Endothelial cell of umbilical vein (primary cell): ENCODE measurements around the gene RDM1. TPM values are rescaled to one million over a fixed set of nuclear protein-coding genes. Genes with fewer than 3 reads are reported as not detected.

Experiments
- BruUV-seq: library from RNA; stranded (reverse); fragments of 400-500 nt; replicated peaks from 2 replicates; lab custom pipeline; 2021; lab: Mats Ljungman, UMichigan
- CTCF ChIA-PET: fragments of 300-600, 350-600 bp; sonication (Branson Sonifier 250); formaldehyde crosslinking; loops from one replicate; lab custom pipeline; 2021; ENCODE audit warnings: antibody characterized with exemption, inconsistent platforms; lab: Charles Lee
- POLR2A ChIA-PET: fragments of 300-600, 350-600 bp; sonication (Branson Sonifier 250); formaldehyde crosslinking; loops from one replicate; lab custom pipeline; 2021; ENCODE audit warnings: antibody characterized with exemption, inconsistent platforms; lab: Charles Lee
- DNase-seq: peaks from one replicate; pipeline ENCODE4 v3.0.0-alpha.2; 2011; ENCODE audit warnings: low read depth, low spot score
- FAIRE-seq: peaks from 2 replicates; lab custom pipeline; 2011; peaks lifted over from hg19 to GRCh38; lab: Jason Lieb, UNC
- H2AFZ ChIP-seq: 2 replicates; pipeline ENCODE4 v1.6.0; 2012; ENCODE audit warnings: low read depth, low read length, control low read depth, inconsistent platforms
- H3K27ac ChIP-seq: 2 replicates; pipeline ENCODE4 v1.5.1; 2011; ENCODE audit warnings: low read depth, mild to moderate bottlenecking, control low read depth, low read length, moderate library complexity; ENCODE audit not compliant: insufficient read depth
- H3K27me3 ChIP-seq, 2 experiments: 2 replicates each; pipeline versions ENCODE4 v1.6.0 to v1.6.1; 2011; ENCODE audit warnings: low read length in 2 of 2, mixed read lengths in 1 of 2; ENCODE audit not compliant: control insufficient read depth in 2 of 2, insufficient read depth in 2 of 2
- H3K36me3 ChIP-seq, 2 experiments: 2 replicates in 1 of 2; 3 replicates in 1 of 2; pipeline ENCODE4 v1.5.1; 2011; ENCODE audit warnings: low read length in 2 of 2, mild to moderate bottlenecking in 1 of 2, moderate library complexity in 1 of 2; ENCODE audit not compliant: control insufficient read depth in 2 of 2, insufficient read depth in 2 of 2; ENCODE audit errors: extremely low read depth in 1 of 2
- H3K4me1 ChIP-seq: 3 replicates; pipeline ENCODE4 v1.5.1; 2011; ENCODE audit warnings: mild to moderate bottlenecking, low read length; ENCODE audit not compliant: control insufficient read depth, insufficient read depth; ENCODE audit errors: extremely low read depth
- H3K4me2 ChIP-seq: 2 replicates; pipeline ENCODE4 v1.6.1; 2011; ENCODE audit warnings: low read length, control low read depth, mixed read lengths; ENCODE audit not compliant: insufficient read depth
- H3K4me3 ChIP-seq, 3 experiments: fragments of 200-600 bp in 1 of 3; sonication (generic), shearing (Covaris generic) in 1 of 3; replicated peaks in 1 of 3; 2 replicates each; pipeline ENCODE4 v1.5.1; 2011 to 2016; ENCODE audit warnings: control low read depth in 3 of 3, low read length in 3 of 3, mild to moderate bottlenecking in 2 of 3, inconsistent platforms in 1 of 3, low read depth in 1 of 3, moderate library complexity in 1 of 3; ENCODE audit not compliant: insufficient read depth in 1 of 3
- H3K79me2 ChIP-seq: 2 replicates; pipeline ENCODE4 v1.6.0; 2012; ENCODE audit warnings: low read length, inconsistent platforms; ENCODE audit not compliant: control insufficient read depth, insufficient read depth
- H3K9ac ChIP-seq: replicated peaks from 2 replicates; pipeline ENCODE3; 2011; ENCODE audit warnings: low read length, control low read depth; ENCODE audit not compliant: insufficient read depth; ENCODE audit errors: extremely low read depth
- H3K9me1 ChIP-seq: replicated peaks from 3 replicates; pipeline ENCODE4 v1.6.0; 2011; ENCODE audit warnings: mild to moderate bottlenecking, low read length; ENCODE audit not compliant: control insufficient read depth, insufficient read depth; ENCODE audit errors: extremely low read depth
- H3K9me3 ChIP-seq: replicated peaks from 2 replicates; pipeline ENCODE4 v1.5.1; 2012; ENCODE audit warnings: low read length, inconsistent platforms; ENCODE audit not compliant: control insufficient read depth, insufficient read depth
- H4K20me1 ChIP-seq: replicated peaks from 2 replicates; pipeline ENCODE3; 2011; ENCODE audit warnings: mild to moderate bottlenecking, low read length; ENCODE audit not compliant: control insufficient read depth, insufficient read depth; ENCODE audit errors: extremely low read depth
- EZH2 ChIP-seq: IDR thresholded peaks from 2 replicates; pipeline ENCODE4 v1.6.1; 2012; ENCODE audit warnings: borderline replicate concordance, low read depth, mild to moderate bottlenecking, moderate library complexity, low read length, inconsistent platforms; ENCODE audit not compliant: severe bottlenecking
- FOS ChIP-seq: IDR thresholded peaks from 2 replicates; pipeline ENCODE4 v1.6.1; 2011; ENCODE audit warnings: mild to moderate bottlenecking, low read length, moderate library complexity, borderline replicate concordance; ENCODE audit not compliant: insufficient read depth
- GATA2 ChIP-seq: IDR thresholded peaks from 2 replicates; pipeline ENCODE4 v1.7.0; 2011; ENCODE audit warnings: low read depth, mild to moderate bottlenecking, moderate library complexity, mixed read lengths, low read length; ENCODE audit not compliant: insufficient read length, insufficient read depth
- JUN ChIP-seq: IDR thresholded peaks from 2 replicates; pipeline ENCODE4 v1.6.1; 2011; ENCODE audit warnings: borderline replicate concordance, low read depth; ENCODE audit not compliant: insufficient read length, insufficient read depth
- MYC ChIP-seq: IDR thresholded peaks from one replicate; pipeline ENCODE4 v1.6.1; 2011; ENCODE audit warnings: mild to moderate bottlenecking, low read depth, low read length
- POLR2A ChIP-seq: IDR thresholded peaks from 2 replicates; pipeline ENCODE4 v1.6.1; 2012; ENCODE audit warnings: low read depth, mild to moderate bottlenecking, control low read depth, low read length
- POLR2AphosphoS5 ChIP-seq: IDR thresholded peaks from 2 replicates; pipeline ENCODE4 v1.6.1; 2012; ENCODE audit warnings: low read depth, mild to moderate bottlenecking, control low read depth, low read length, moderate library complexity; ENCODE audit not compliant: insufficient read depth
- dilution Hi-C: fragments of 300-500 bp; cut with MboI; formaldehyde crosslinking; loops from one replicate; pipeline ENCODE4 v1.15.0; 2019; ENCODE audit warnings: low sequenced_read_pairs; ENCODE audit not compliant: extremely low pct_ligation_motif_present
- intact Hi-C: fragments of 100-400 bp; cut with micrococcal nuclease; formaldehyde crosslinking; loops from one replicate; pipeline ENCODE4 v1.10.0; 2022
- polyA plus RNA-seq, 4 experiments: library from polyadenylated mRNA; depleted of rRNA in 3 of 4; stranded (reverse) in 3 of 4; unstranded in 1 of 4; fragments of >200 nt; gene quantifications; 2 replicates each; pipeline versions ENCODE4 v1.2.1 to v1.2.3, GENCODE V29; 2011 to 2012; ENCODE audit warnings: missing spikeins in 1 of 4
- total RNA-seq: library from RNA; stranded (reverse); gene quantifications from 2 replicates; pipeline ENCODE4 v1.2.3, GENCODE V29; 2021
- TF ChIP-seq, protein P1 (sequence below), 2 donors: IDR thresholded peaks; 1 replicate in 1 of 2; 2 replicates in 1 of 2; pipeline ENCODE4 v1.5.1; 2011; ENCODE audit warnings: low read length in 2 of 2, mild to moderate bottlenecking in 2 of 2, moderate library complexity in 2 of 2, control low read depth in 1 of 2, inconsistent platforms in 1 of 2, low read depth in 1 of 2; ENCODE audit not compliant: insufficient read depth in 1 of 2; ENCODE audit errors: extremely low read depth in 1 of 2
- TF ChIP-seq, protein P2 (sequence below): IDR thresholded peaks from 2 replicates; pipeline ENCODE4 v1.6.1; 2011; ENCODE audit not compliant: insufficient read depth, insufficient read length

Gene RDM1
- total and polyA plus RNA-seq, 2 donors (not counting 3 experiments of a cell fraction or from before 2014, with no cell fraction given): 0.12 to 0.46 TPM

DNA sequence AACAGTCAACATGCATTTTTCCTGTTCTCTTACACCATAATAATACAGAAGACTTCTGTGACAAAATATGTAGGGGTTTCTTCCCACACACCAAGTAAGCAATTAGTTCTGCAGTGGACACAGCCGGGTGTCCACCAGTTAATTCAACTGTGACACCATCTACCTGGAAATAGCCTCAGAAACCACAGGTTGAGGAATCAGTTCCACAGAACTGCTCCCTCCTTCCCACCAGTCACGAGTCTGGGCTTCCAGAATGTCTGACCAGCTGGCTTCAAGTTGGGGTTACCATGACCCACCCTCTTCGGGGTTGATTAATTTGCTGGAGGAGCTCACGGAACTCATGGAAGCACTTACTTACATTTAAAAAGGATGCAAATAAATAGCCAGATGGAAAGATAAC lies 36.8 kb downstream of the RDM1 start:
- FAIRE-seq (no peak), DNase-seq (no peak)
- no peak overlapping the region for H3K27ac ChIP-seq
- intact Hi-C loops: no loop called here
- H3K27me3 ChIP-seq: peaks cover 0 to under 1% of the 10 kb centered on the region in 2 experiments
- H3K4me1 ChIP-seq: no peaks in the 10 kb centered on the region
- H2AFZ ChIP-seq: no peak overlapping the region
- no peaks in the 10 kb centered on the region for H4K20me1 ChIP-seq
- no peaks in the 10 kb centered on the region for H3K9me1 ChIP-seq
- no TSS peak for BruUV-seq
- H3K4me2 ChIP-seq: no peak overlapping the region
- CTCF ChIA-PET: no interaction called here
- no peak overlapping the region for H3K4me3 ChIP-seq
- POLR2A ChIA-PET: no interaction called here
- TF ChIP-seq FOS: no peak
- no peak for TF ChIP-seq MYC
- TF ChIP-seq POLR2AphosphoS5: no peak
- TF ChIP-seq, protein P1, sequence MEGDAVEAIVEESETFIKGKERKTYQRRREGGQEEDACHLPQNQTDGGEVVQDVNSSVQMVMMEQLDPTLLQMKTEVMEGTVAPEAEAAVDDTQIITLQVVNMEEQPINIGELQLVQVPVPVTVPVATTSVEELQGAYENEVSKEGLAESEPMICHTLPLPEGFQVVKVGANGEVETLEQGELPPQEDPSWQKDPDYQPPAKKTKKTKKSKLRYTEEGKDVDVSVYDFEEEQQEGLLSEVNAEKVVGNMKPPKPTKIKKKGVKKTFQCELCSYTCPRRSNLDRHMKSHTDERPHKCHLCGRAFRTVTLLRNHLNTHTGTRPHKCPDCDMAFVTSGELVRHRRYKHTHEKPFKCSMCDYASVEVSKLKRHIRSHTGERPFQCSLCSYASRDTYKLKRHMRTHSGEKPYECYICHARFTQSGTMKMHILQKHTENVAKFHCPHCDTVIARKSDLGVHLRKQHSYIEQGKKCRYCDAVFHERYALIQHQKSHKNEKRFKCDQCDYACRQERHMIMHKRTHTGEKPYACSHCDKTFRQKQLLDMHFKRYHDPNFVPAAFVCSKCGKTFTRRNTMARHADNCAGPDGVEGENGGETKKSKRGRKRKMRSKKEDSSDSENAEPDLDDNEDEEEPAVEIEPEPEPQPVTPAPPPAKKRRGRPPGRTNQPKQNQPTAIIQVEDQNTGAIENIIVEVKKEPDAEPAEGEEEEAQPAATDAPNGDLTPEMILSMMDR (IDR thresholded peaks at IDR 0.05; ENCODE audit: extremely low read depth in 1 of 2, insufficient read depth in 1 of 2, low read depth in 1 of 2, low read length in 2 of 2): no peak
- no peak for TF ChIP-seq JUN
- TF ChIP-seq, protein P2, sequence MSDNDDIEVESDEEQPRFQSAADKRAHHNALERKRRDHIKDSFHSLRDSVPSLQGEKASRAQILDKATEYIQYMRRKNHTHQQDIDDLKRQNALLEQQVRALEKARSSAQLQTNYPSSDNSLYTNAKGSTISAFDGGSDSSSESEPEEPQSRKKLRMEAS: no peak
- TF ChIP-seq GATA2: no peak
- no peak for TF ChIP-seq POLR2A
- TF ChIP-seq EZH2: no peak
- H3K36me3 ChIP-seq: no peaks in the 10 kb centered on the region
- dilution Hi-C loops: no loop called here
- no peaks in the 10 kb centered on the region for H3K79me2 ChIP-seq
- no peak overlapping the region for H3K9ac ChIP-seq
- H3K9me3 ChIP-seq: no peaks in the 10 kb centered on the region
